Measurements from ENCODE around the gene ENDOG.
"Not testable (repeated sequence)": the region's sequence is repeated elsewhere in the genome, so short reads cannot be mapped to it uniquely, and the experiment has no call there.

Gene ENDOG

GRCh38 chr9:128860937-128861336 lies 42.6 kb downstream of the ENDOG start:
- TF ChIP-seq GATA1 (IDR thresholded peaks at IDR 0.05; ENCODE audit: low read depth, low read length) (no peak), POLR2A (IDR thresholded peaks at IDR 0.05; ENCODE audit: low read length) (no peak)
- no peak for DNase-seq

GRCh38 chr9:128861501-128861900 lies 43.2 kb downstream of the ENDOG start:
- TF ChIP-seq POLR2A (IDR thresholded peaks at IDR 0.05; ENCODE audit: low read length) (no peak), GATA1 (IDR thresholded peaks at IDR 0.05; ENCODE audit: low read depth, low read length) (no peak)
- no peak for DNase-seq

GRCh38 chr9:128862401-128862851 lies 44.1 kb downstream of the ENDOG start:
- TF ChIP-seq GATA1 (IDR thresholded peaks at IDR 0.05; ENCODE audit: low read depth, low read length): no peak
- TF ChIP-seq POLR2A (IDR thresholded peaks at IDR 0.05; ENCODE audit: low read length): no peak
- no peak for DNase-seq

GRCh38 chr9:128863647-128864046 lies 45.3 kb downstream of the ENDOG start:
- TF ChIP-seq POLR2A (IDR thresholded peaks at IDR 0.05; ENCODE audit: low read length): no peak
- TF ChIP-seq GATA1 (IDR thresholded peaks at IDR 0.05; ENCODE audit: low read depth, low read length): no peak
- DNase-seq: peak; percentile 83 to 91

- peak; percentile 33 to 36 for DNase-seq
- TF ChIP-seq GATA1 (IDR thresholded peaks at IDR 0.05; ENCODE audit: low read depth, low read length): no peak
Observed at GRCh38 chr9:128870128-128870940, 52.0 kb downstream of the ENDOG start.

GRCh38 chr9:128870941-128871265 lies 52.6 kb downstream of the ENDOG start:
- DNase-seq: not testable (repeated sequence)

Data from erythroblast (primary cell).